ENCODE results near the gene CACNA1C.

GRCh38 chr12:2145433-2145998, 92.7 kb downstream of the CACNA1C start:
- TF ChIP-seq, protein P1, sequence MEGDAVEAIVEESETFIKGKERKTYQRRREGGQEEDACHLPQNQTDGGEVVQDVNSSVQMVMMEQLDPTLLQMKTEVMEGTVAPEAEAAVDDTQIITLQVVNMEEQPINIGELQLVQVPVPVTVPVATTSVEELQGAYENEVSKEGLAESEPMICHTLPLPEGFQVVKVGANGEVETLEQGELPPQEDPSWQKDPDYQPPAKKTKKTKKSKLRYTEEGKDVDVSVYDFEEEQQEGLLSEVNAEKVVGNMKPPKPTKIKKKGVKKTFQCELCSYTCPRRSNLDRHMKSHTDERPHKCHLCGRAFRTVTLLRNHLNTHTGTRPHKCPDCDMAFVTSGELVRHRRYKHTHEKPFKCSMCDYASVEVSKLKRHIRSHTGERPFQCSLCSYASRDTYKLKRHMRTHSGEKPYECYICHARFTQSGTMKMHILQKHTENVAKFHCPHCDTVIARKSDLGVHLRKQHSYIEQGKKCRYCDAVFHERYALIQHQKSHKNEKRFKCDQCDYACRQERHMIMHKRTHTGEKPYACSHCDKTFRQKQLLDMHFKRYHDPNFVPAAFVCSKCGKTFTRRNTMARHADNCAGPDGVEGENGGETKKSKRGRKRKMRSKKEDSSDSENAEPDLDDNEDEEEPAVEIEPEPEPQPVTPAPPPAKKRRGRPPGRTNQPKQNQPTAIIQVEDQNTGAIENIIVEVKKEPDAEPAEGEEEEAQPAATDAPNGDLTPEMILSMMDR (IDR thresholded peaks at IDR 0.05), result no peak
- TF ChIP-seq POLR2A (IDR thresholded peaks at IDR 0.05), result no peak
- no peak for TF ChIP-seq POLR2AphosphoS5 (IDR thresholded peaks at IDR 0.05)
